ENCODE results near the gene C3. TPM values are rescaled to one million over a fixed set of nuclear protein-coding genes. Genes with fewer than 3 reads are reported as not detected.

The C3 gene
- total and polyA plus RNA-seq, 2 of the 13 experiments (the other 11 are each of a cell fraction or from before 2014, with no cell fraction given) = 1,455 to 6,272 TPM

- TF ChIP-seq STAT6 (CRISPR knock-in tag; IDR thresholded peaks at IDR 0.05; ENCODE audit: borderline replicate concordance) (no peak), ISL2 (CRISPR knock-in tag; IDR thresholded peaks at IDR 0.05) (no peak), NFAT5 (CRISPR knock-in tag; IDR thresholded peaks at IDR 0.05) (no peak), ZMYM2 (CRISPR knock-in tag; IDR thresholded peaks at IDR 0.05) (no peak), ZNF777 (CRISPR knock-in tag; IDR thresholded peaks at IDR 0.05) (no peak), KLF13 (CRISPR knock-in tag; IDR thresholded peaks at IDR 0.05) (no peak), NBN (conservative IDR thresholded peaks at IDR 0.05) (no peak), XRCC5 (optimal IDR thresholded peaks at IDR 0.05; ENCODE audit: low read length) (no peak), NCOA5 (CRISPR knock-in tag; IDR thresholded peaks at IDR 0.05) (no peak), HMGXB3 (CRISPR knock-in tag; IDR thresholded peaks at IDR 0.05; ENCODE audit: borderline replicate concordance) (no peak)
- TF ChIP-seq, protein P1, sequence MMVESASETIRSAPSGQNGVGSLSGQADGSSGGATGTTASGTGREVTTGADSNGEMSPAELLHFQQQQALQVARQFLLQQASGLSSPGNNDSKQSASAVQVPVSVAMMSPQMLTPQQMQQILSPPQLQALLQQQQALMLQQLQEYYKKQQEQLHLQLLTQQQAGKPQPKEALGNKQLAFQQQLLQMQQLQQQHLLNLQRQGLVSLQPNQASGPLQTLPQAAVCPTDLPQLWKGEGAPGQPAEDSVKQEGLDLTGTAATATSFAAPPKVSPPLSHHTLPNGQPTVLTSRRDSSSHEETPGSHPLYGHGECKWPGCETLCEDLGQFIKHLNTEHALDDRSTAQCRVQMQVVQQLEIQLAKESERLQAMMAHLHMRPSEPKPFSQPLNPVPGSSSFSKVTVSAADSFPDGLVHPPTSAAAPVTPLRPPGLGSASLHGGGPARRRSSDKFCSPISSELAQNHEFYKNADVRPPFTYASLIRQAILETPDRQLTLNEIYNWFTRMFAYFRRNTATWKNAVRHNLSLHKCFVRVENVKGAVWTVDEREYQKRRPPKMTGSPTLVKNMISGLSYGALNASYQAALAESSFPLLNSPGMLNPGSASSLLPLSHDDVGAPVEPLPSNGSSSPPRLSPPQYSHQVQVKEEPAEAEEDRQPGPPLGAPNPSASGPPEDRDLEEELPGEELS (CRISPR knock-in tag; IDR thresholded peaks at IDR 0.05) = no peak
Observed at GRCh38 chr19:6739390-6739882, 19.0 kb upstream of the C3 start, which contains the start of gene TRIP10 (continued).
